SK-N-SH treated with all-trans-retinoic acid at 6 μM for 48 hours (cell line): ENCODE results near the gene CASP7.

Source experiments
- ARNTL ChIP-seq: fragments of 450-650 bp; formaldehyde crosslinking; IDR thresholded peaks from 2 replicates; pipeline ENCODE4 v1.5.0; 2020; ENCODE audit warnings: low read depth, mild to moderate bottlenecking, moderate library complexity, borderline replicate concordance
- CSDC2 ChIP-seq: fragments of 250-450 bp; sonication (Bioruptor Pico); IDR thresholded peaks from 2 replicates; pipeline ENCODE4 v1.5.0; 2020; ENCODE audit warnings: mild to moderate bottlenecking, moderate library complexity
- GLIS3 ChIP-seq: fragments of 250-450 bp; sonication (Bioruptor Pico); IDR thresholded peaks from 2 replicates; pipeline ENCODE4 v1.5.0; 2020; ENCODE audit warnings: mild to moderate bottlenecking, moderate library complexity
- PPARA ChIP-seq: fragments of 250-450 bp; sonication (Bioruptor Pico); IDR thresholded peaks from 2 replicates; pipeline ENCODE4 v1.5.0; 2020; ENCODE audit warnings: mild to moderate bottlenecking, borderline replicate concordance
- RARB ChIP-seq: fragments of 250-450 bp; sonication (Bioruptor Pico); IDR thresholded peaks from 2 replicates; pipeline ENCODE4 v1.8.0; 2021; ENCODE audit warnings: mild to moderate bottlenecking, moderate library complexity
- SNAI2 ChIP-seq: fragments of 250-450 bp; sonication (Bioruptor Pico); IDR thresholded peaks from 2 replicates; pipeline ENCODE4 v1.5.0; 2020; ENCODE audit warnings: mild to moderate bottlenecking, moderate library complexity
- ZFP3 ChIP-seq: fragments of 250-450 bp; sonication (Bioruptor Pico); IDR thresholded peaks from 2 replicates; pipeline ENCODE4 v1.5.0; 2020; ENCODE audit warnings: mild to moderate bottlenecking, moderate library complexity
- ZNF70 ChIP-seq: fragments of 450-650 bp; formaldehyde crosslinking; IDR thresholded peaks from 2 replicates; pipeline ENCODE4 v1.5.0; 2020; ENCODE audit warnings: mild to moderate bottlenecking, moderate library complexity
- TF ChIP-seq, protein P1 (sequence below): fragments of 250-450 bp; sonication (Bioruptor Pico); IDR thresholded peaks from 2 replicates; pipeline ENCODE4 v1.8.0; 2020; ENCODE audit warnings: mild to moderate bottlenecking, moderate library complexity, borderline replicate concordance

DNA sequence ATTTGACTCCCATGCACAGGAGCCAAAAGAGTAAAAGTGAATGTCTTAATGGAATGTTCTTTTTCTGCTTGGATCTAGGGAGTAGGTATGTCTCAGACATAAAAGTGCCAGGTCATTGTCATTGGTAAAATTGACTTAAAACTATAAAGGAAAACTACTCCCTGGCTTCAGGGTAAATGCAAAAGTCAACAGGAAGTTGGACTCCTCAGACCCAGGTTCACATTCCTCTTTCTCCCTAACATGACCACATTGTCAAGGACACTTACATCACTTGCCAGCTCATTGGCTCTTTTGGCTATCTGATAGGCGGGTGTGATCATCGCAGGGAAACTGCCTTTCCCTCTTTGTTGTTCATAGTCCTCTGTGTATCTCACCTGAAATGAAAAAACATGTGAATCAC lies 29.5 kb upstream of the CASP7 start:
- TF ChIP-seq ARNTL (no peak), CSDC2 (no peak), ZNF70 (CRISPR knock-in tag) (no peak), ZFP3 (CRISPR knock-in tag) (no peak), SNAI2 (CRISPR knock-in tag) (no peak), PPARA (CRISPR knock-in tag) (no peak), RARB (no peak), GLIS3 (CRISPR knock-in tag) (no peak)
- TF ChIP-seq, protein P1, sequence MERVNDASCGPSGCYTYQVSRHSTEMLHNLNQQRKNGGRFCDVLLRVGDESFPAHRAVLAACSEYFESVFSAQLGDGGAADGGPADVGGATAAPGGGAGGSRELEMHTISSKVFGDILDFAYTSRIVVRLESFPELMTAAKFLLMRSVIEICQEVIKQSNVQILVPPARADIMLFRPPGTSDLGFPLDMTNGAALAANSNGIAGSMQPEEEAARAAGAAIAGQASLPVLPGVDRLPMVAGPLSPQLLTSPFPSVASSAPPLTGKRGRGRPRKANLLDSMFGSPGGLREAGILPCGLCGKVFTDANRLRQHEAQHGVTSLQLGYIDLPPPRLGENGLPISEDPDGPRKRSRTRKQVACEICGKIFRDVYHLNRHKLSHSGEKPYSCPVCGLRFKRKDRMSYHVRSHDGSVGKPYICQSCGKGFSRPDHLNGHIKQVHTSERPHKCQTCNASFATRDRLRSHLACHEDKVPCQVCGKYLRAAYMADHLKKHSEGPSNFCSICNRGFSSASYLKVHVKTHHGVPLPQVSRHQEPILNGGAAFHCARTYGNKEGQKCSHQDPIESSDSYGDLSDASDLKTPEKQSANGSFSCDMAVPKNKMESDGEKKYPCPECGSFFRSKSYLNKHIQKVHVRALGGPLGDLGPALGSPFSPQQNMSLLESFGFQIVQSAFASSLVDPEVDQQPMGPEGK = no peak
